GM21619 (cell line): ENCODE measurements around the gene TPRG1L.

ENCODE experiments used
- ATAC-seq: cut with Tn5 transposase; IDR thresholded peaks from one replicate; pipeline ENCODE4 v1.9.1; 2021; ENCODE audit not compliant: unreplicated experiment

TPRG1L gene

GRCh38 chr1:3593334-3593733 lies 31.5 kb upstream of the TPRG1L start:
- ATAC-seq = no peak

DNA sequence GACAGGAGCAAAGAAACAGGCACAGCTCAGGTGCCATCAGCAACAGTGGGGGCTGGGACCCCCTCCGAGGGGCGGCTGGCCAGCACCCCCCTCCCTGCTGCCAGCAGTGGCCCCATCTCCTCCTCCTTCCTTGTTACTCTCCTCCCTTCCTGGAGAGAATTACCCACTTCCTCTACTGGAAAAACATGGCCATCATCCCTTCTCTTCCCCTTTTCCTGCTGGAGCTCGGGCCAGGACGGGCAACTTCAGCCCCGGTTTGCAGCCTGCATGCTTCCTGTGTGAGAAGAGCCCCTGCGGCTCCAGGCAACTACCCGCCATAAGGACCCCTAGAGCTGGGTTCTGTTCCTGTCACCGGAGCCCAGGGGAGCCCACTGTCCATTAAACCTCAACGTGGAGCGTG lies 31.1 kb upstream of the TPRG1L start:
- ATAC-seq = no peak

- no peak for ATAC-seq
Observed at GRCh38 chr1:3594706-3595377, 30.0 kb upstream of the TPRG1L start.

GRCh38 chr1:3595949-3596348 lies 28.9 kb upstream of the TPRG1L start:
- ATAC-seq = no peak

GRCh38 chr1:3596663-3597598 lies 27.9 kb upstream of the TPRG1L start:
- no peak for ATAC-seq

- no peak for ATAC-seq
Observed at GRCh38 chr1:3597599-3597964, 27.2 kb upstream of the TPRG1L start.

- ATAC-seq = no peak
Observed at GRCh38 chr1:3598051-3598491, 26.7 kb upstream of the TPRG1L start.

GRCh38 chr1:3598522-3599285 lies 26.1 kb upstream of the TPRG1L start:
- no peak for ATAC-seq

DNA sequence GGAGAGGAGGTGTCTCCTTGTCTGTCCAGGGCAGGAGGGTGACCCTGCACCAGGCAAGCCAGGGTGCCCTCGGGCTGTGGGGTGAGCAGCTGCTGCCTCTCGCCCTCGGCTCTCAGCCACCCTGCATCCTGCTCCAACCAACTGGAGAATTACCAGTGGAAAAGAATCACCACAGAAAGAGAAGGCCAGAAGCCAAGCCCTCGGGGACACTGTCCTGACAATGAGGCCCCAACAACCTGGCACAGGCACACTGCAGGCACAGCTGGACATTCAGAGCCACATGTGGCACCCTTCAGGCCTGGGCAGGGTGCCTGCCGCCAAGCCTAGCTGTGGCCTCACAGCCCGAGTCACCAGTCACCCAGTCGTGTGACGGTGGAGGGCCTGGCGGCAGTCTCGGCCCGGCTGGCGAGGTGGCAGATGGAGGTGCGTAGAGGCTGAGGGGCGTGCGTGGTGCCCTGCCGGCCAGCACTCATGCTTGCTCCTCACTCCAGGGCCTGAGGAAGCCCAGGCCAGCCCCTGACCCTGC lies 25.5 kb upstream of the TPRG1L start:
- ATAC-seq = no peak

GRCh38 chr1:3599816-3600215 lies 25.0 kb upstream of the TPRG1L start:
- no peak for ATAC-seq

- no peak for ATAC-seq
Observed at GRCh38 chr1:3600354-3600753, 24.5 kb upstream of the TPRG1L start.

DNA sequence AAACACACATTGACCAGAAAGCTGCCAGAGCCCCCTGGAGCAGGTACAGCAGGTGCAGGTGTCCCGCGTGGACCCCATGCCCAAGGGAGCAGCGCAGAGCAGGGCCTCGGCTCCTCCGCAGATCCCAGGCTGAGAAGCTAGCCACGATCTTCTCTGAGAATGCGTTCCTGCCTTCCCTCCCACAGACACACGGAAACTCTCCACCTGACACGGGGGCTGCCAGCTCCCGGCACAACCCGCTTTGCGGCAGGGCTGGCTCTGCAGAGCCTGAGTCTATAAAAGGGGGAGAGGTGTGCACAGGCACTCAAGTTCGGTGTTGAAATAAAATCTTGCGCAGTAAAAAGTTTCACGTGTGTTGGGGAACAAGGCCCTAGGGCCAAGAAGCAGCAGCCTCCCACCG lies 23.1 kb upstream of the TPRG1L start:
- ATAC-seq = no peak

- no peak for ATAC-seq
Observed at GRCh38 chr1:3602375-3602774, 22.4 kb upstream of the TPRG1L start.

DNA sequence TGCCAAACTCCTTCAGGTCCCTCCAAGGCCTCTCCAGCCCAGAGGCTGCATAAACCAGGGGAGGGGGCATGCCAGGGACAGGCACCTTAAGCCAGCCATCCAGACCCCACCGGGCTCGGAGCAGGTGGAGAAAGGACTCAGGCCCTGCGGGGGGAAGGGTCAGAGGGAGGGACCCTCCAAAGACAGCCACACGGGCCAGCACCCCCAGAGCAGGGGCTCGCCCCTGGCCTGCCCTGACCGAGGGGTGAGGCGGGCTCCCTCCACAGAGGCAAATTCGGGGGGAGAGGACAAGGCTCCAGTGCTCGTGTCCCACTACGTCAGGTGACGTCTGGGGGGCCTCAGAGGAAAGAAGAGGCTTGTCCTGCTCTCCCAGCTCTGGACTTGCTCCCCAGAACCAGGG lies 21.7 kb upstream of the TPRG1L start:
- no peak for ATAC-seq

DNA sequence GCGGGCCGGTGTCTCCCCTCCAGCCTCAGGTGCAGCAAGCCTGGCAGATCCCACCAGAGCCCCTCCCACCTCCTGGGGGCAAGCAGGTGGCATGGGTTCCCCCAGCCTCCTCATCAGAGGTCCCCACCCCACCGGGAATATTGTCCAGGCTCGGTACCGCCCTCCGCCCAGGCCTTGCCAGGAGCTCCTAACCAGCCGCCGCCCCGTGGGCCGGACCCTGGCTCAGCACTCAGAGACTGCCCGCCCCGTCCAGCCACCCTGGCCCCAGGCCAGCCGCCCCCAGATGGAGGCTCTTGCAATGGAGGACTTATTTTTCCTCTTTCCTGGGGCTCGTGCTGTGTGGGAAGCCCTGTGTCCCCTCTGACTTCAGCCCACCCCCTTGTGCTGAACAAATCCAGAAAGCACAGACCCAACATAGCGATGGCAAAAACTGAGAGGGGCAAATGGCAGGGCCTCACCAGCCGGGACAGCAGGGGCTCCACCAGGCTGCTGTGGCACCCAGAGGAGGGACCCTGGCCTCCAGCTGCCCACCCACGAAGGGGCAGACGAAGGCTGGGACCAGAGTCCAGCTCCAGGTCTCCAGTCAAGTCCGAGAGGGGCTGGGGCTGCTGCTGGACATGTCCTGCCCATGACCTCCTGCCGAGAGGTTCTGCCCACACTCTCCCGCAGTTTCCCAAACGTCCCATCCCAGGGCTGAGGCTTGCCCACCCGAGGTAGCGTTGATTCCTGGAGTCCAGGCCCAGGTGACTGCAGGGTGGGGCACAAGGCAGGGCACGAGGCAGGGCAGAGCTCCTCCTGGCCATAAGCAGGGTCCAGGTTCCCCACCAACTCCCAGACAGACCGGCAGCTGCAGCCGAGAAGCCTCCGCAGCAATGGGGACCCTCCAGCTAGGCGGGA lies 21.0 kb upstream of the TPRG1L start:
- ATAC-seq = no peak

GRCh38 chr1:3604468-3604974 lies 20.3 kb upstream of the TPRG1L start:
- no peak for ATAC-seq

DNA sequence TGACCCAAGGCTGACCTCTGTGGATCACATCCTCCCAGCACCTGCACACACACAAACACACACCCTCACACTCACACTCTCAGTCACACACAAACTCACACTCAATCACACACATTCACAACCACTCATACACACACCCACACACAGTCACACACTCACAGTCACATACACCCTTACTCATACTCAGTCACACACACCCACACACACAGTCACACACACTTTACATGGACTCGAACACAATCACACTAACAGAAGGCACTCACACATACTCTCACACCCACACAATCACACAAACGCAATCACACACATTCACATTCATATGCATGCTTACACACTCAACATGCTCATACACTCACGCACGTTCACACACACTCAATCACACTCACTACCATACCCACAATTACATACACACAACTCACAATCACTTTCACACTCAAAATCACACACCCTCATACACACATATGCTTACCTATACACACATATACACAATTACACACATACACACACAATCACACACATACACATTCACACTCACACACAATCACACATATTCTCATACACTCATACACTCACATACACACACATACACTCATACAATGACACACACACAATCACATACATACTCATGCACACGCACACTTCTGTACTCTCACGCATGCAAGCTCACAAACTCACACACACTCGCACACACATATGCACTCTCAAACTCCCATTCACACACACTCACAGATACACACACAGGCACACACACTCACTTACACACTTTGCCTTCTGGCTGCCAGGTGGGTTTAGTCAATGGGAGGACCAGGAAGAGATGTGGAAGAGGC lies 19.6 kb upstream of the TPRG1L start:
- no peak for ATAC-seq

- no peak for ATAC-seq
Observed at GRCh38 chr1:3606779-3607702, 17.8 kb upstream of the TPRG1L start.
